Neuronal stem cell (in vitro differentiated cells): ENCODE measurements around the gene KLK4.
"Not testable (repeated sequence)": the region's sequence is repeated elsewhere in the genome, so short reads cannot be mapped to it uniquely, and the experiment has no call there.

Experiments used
- DNase-seq: peaks from one replicate; pipeline ENCODE4 v3.0.0-alpha.2; 2013; ENCODE audit warnings: low spot score
- H2AFZ ChIP-seq: one replicate; pipeline ENCODE4 v1.6.1; 2013; ENCODE audit warnings: mild to moderate bottlenecking, low read length, inconsistent platforms
- H2AK5ac ChIP-seq: 2 replicates; pipeline ENCODE4 v1.6.1; 2013; ENCODE audit warnings: low read depth, mild to moderate bottlenecking, inconsistent platforms, low read length, moderate library complexity, mixed read lengths
- H2BK120ac ChIP-seq: 2 replicates; pipeline ENCODE4 v1.6.1; 2013; ENCODE audit warnings: low read depth, mild to moderate bottlenecking, inconsistent platforms, low read length, moderate library complexity, mixed read lengths
- H2BK12ac ChIP-seq: one replicate; pipeline ENCODE4 v1.6.1; 2013; ENCODE audit warnings: low read length, inconsistent platforms
- H2BK15ac ChIP-seq: 2 replicates; pipeline ENCODE4 v1.6.1; 2013; ENCODE audit warnings: mild to moderate bottlenecking, low read length, inconsistent platforms, mixed read lengths
- H2BK5ac ChIP-seq: one replicate; pipeline ENCODE4 v1.6.1; 2013; ENCODE audit warnings: inconsistent platforms, mild to moderate bottlenecking, low read length, moderate library complexity
- H3K14ac ChIP-seq: one replicate; pipeline ENCODE4 v1.6.1; 2013; ENCODE audit warnings: low read length, inconsistent platforms
- H3K18ac ChIP-seq: 2 replicates; pipeline ENCODE4 v1.6.1; 2013; ENCODE audit warnings: low read length, inconsistent platforms
- H3K23ac ChIP-seq: 2 replicates; pipeline ENCODE4 v1.6.1; 2013; ENCODE audit warnings: low read depth, mild to moderate bottlenecking, mixed read lengths, low read length, inconsistent platforms; ENCODE audit not compliant: poor library complexity
- H3K27ac ChIP-seq: replicated peaks from 3 replicates; pipeline ENCODE4 v1.5.1; 2013; ENCODE audit warnings: low read length, inconsistent platforms
- H3K27me3 ChIP-seq, 3 experiments: 2 replicates each; pipeline ENCODE4 v1.6.1; 2013; ENCODE audit warnings: low read length in 3 of 3, mild to moderate bottlenecking in 2 of 3, inconsistent platforms in 1 of 3, low read depth in 1 of 3, mixed read lengths in 1 of 3, moderate library complexity in 1 of 3; ENCODE audit not compliant: control insufficient read depth in 3 of 3, insufficient read depth in 3 of 3
- H3K36me3 ChIP-seq, 2 donors: replicated peaks in 1 of 2; 2 replicates each; pipeline ENCODE4 v1.6.1; 2013; ENCODE audit warnings: low read length in 2 of 2; ENCODE audit not compliant: control insufficient read depth in 2 of 2, insufficient read depth in 2 of 2
- H3K4ac ChIP-seq: 2 replicates; pipeline ENCODE4 v1.6.1; 2013; ENCODE audit warnings: inconsistent platforms, mild to moderate bottlenecking, low read length, moderate library complexity
- H3K4me1 ChIP-seq, 2 donors: 1 replicate in 1 of 2; 2 replicates in 1 of 2; pipeline ENCODE4 v1.6.1; 2013; ENCODE audit warnings: low read length in 2 of 2, low read depth in 1 of 2; ENCODE audit not compliant: control insufficient read depth in 2 of 2, insufficient read depth in 1 of 2
- H3K4me2 ChIP-seq: one replicate; pipeline ENCODE4 v1.6.1; 2013; ENCODE audit warnings: mild to moderate bottlenecking, low read length, inconsistent platforms; ENCODE audit not compliant: insufficient read depth, poor library complexity, severe bottlenecking
- H3K4me3 ChIP-seq, 2 donors: 2 replicates each; pipeline ENCODE4 v1.5.1; 2013; ENCODE audit warnings: low read length in 2 of 2, mild to moderate bottlenecking in 2 of 2, inconsistent platforms in 1 of 2, moderate library complexity in 1 of 2
- H3K79me1 ChIP-seq: one replicate; pipeline ENCODE4 v1.6.1; 2013; ENCODE audit warnings: low read depth, mild to moderate bottlenecking, inconsistent platforms, low read length, moderate library complexity
- H3K9ac ChIP-seq: one replicate; pipeline ENCODE4 v1.6.1; 2013; ENCODE audit warnings: mild to moderate bottlenecking, low read depth, low read length, inconsistent platforms; ENCODE audit not compliant: poor library complexity
- H3K9me3 ChIP-seq, 2 donors: replicated peaks in 1 of 2; 2 replicates each; pipeline versions ENCODE3 to v1.6.1; 2013; ENCODE audit warnings: low read length in 2 of 2, mild to moderate bottlenecking in 2 of 2, inconsistent platforms in 1 of 2, low read depth in 1 of 2, mixed read lengths in 1 of 2, moderate library complexity in 1 of 2; ENCODE audit not compliant: control insufficient read depth in 2 of 2, insufficient read depth in 1 of 2
- H4K8ac ChIP-seq: one replicate; pipeline ENCODE4 v1.6.1; 2013; ENCODE audit warnings: low read depth, mild to moderate bottlenecking, inconsistent platforms, low read length, moderate library complexity
- H4K91ac ChIP-seq: one replicate; pipeline ENCODE4 v1.6.1; 2013; ENCODE audit warnings: low read length, low read depth, mild to moderate bottlenecking, inconsistent platforms; ENCODE audit not compliant: poor library complexity
- WGBS, 2 donors: extraction: QIAGEN DNeasy Blood & Tissue Kit; methylation state at CpG; one replicate each; pipeline ENCODE4 v1.1.7; 2013; ENCODE audit warnings: missing lambda C conversion rate in 2 of 2, mixed read lengths in 1 of 2; ENCODE audit not compliant: insufficient read length in 2 of 2, insufficient replicate concordance in 1 of 2; ENCODE audit errors: extremely low coverage in 2 of 2; 5-methylcytosine and 5-hydroxymethylcytosine counted together

KLK4 gene

DNA sequence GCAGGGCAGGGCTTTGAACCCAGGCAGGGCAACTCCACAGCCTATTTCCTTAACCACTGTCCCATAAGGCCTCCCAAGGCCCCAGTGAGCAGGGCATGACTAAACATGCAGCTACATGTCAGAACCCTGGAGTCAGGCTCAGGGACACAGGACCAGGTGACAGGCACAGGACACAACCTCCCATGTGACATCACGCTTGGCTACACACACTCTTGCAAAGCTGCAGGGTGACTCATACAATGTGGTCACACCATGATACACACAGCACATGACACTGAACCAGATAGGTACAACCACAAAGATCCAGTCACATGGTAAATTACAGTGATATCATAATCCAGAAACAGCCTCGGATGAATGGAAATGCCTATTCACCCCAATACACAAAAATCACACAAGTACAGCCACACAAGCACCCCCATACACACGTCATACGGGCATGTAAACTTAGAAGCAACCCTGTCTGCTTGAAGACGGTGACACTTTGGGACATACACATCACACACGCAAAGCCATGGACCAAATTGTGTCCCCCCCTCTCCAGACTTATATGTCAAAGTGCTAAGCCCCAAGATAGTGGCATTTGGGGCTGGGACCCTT, 14.5 kb downstream of the KLK4 start:
- no peak overlapping the region for H3K18ac ChIP-seq
- H3K9ac ChIP-seq = no peak overlapping the region
- H2BK12ac ChIP-seq = no peak overlapping the region
- peaks cover 0 to 2% (median 0%) of the 10 kb centered on the region in 3 experiments for H3K27me3 ChIP-seq
- no peak overlapping the region for H2AFZ ChIP-seq
- H2AK5ac ChIP-seq = no peak overlapping the region
- H2BK15ac ChIP-seq = no peak overlapping the region
- no peak for DNase-seq
- H3K79me1 ChIP-seq = no peaks in the 10 kb centered on the region
- no peak overlapping the region for H4K8ac ChIP-seq
- H3K4me3 ChIP-seq = no peak overlapping the region
- no peak overlapping the region for H4K91ac ChIP-seq
- H3K4ac ChIP-seq = no peak overlapping the region
- H3K23ac ChIP-seq = no peak overlapping the region
- no peak overlapping the region for H3K27ac ChIP-seq
- no CpG with 5 or more reads among the region's 6 CpGs for WGBS, 2 donors
- no peaks in the 10 kb centered on the region for H3K4me1 ChIP-seq
- H3K4me2 ChIP-seq = no peak overlapping the region
- no peak overlapping the region for H2BK120ac ChIP-seq
- no peak overlapping the region for H3K14ac ChIP-seq
- H3K9me3 ChIP-seq = peaks cover 0 to 10% of the 10 kb centered on the region in 2 donors
- H2BK5ac ChIP-seq = no peak overlapping the region
- no peaks in the 10 kb centered on the region for H3K36me3 ChIP-seq

GRCh38 chr19:50896089-50896590, 15.1 kb downstream of the KLK4 start:
- H2AK5ac ChIP-seq, H3K14ac ChIP-seq, H2BK120ac ChIP-seq, H3K4me2 ChIP-seq, H3K23ac ChIP-seq, H4K8ac ChIP-seq, H2BK12ac ChIP-seq, H3K27me3 ChIP-seq, H3K27ac ChIP-seq, H3K79me1 ChIP-seq, H2BK15ac ChIP-seq, H3K18ac ChIP-seq, H3K36me3 ChIP-seq, H2BK5ac ChIP-seq, H4K91ac ChIP-seq, H3K4me1 ChIP-seq, H3K9ac ChIP-seq, DNase-seq, H3K4ac ChIP-seq, H2AFZ ChIP-seq, H3K4me3 ChIP-seq: not testable (repeated sequence)
- no CpG with 5 or more reads among the region's 9 CpGs for WGBS, 2 donors
- H3K9me3 ChIP-seq = peaks cover 0 to 12% of the 10 kb centered on the region in 2 donors

GRCh38 chr19:50894478-50895356, 16.5 kb downstream of the KLK4 start:
- DNase-seq = no peak
- no peaks in the 10 kb centered on the region for H3K36me3 ChIP-seq
- H3K79me1 ChIP-seq = no peaks in the 10 kb centered on the region
- H3K14ac ChIP-seq = peak overlapping the region; percentile 75
- no peak overlapping the region for H2AK5ac ChIP-seq
- no peak overlapping the region for H2AFZ ChIP-seq
- no peak overlapping the region for H3K27ac ChIP-seq
- no peak overlapping the region for H3K4me3 ChIP-seq
- no peak overlapping the region for H4K8ac ChIP-seq
- H3K18ac ChIP-seq = peak overlapping the region; percentile 27
- 100% methylated on average over 1 of the region's 10 CpGs; no CpG with 5 or more reads in 1 of the 2 donors for WGBS, 2 donors
- no peak overlapping the region for H3K23ac ChIP-seq
- no peak overlapping the region for H3K9ac ChIP-seq
- no peak overlapping the region for H2BK5ac ChIP-seq
- H3K4ac ChIP-seq = no peak overlapping the region
- H2BK120ac ChIP-seq = no peak overlapping the region
- no peak overlapping the region for H3K4me2 ChIP-seq
- H4K91ac ChIP-seq = no peak overlapping the region
- H2BK15ac ChIP-seq = no peak overlapping the region
- H2BK12ac ChIP-seq = no peak overlapping the region
- peaks cover 0 to 12% of the 10 kb centered on the region in 2 donors for H3K9me3 ChIP-seq
- no peaks in the 10 kb centered on the region for H3K4me1 ChIP-seq
- H3K27me3 ChIP-seq = peaks cover 0 to 2% (median 0%) of the 10 kb centered on the region in 3 experiments
